ENCODE results near the gene NBDY. TPM values are rescaled to one million over a fixed set of nuclear protein-coding genes. Genes with fewer than 3 reads are reported as not detected.
A peak's percentile ranks its signal among the peaks of the same experiment; 100 is the strongest.
"Not testable (repeated sequence)": the region's sequence is repeated elsewhere in the genome, so short reads cannot be mapped to it uniquely, and the experiment has no call there.

NBDY gene
- total RNA-seq, 1 donor = 9.0 TPM

GRCh38 chrX:56766554-56767347 is 37.7 kb downstream of the NBDY start:
- no peak for TF ChIP-seq CTCF (IDR thresholded peaks at IDR 0.05; ENCODE audit: extremely low read depth, low read depth, low read length)
- peak; percentile 91 for DNase-seq (ENCODE audit: insufficient read length, low spot score, missing footprints)
- H3K27ac ChIP-seq (ENCODE audit: low read depth, low read length) = peak overlapping the region; percentile 20
- no peaks in the 10 kb centered on the region for H3K36me3 ChIP-seq (ENCODE audit: insufficient read depth, low read length)
- peak overlapping the region; percentile 79 for H3K4me2 ChIP-seq (ENCODE audit: insufficient read depth, low read length)
- peak overlapping the region; percentile 74 for H2AFZ ChIP-seq (ENCODE audit: low read length)
- peak overlapping the region; percentile 68 for H3K4me3 ChIP-seq (ENCODE audit: insufficient read depth, low read length)
- no peaks in the 10 kb centered on the region for H3K9me3 ChIP-seq (ENCODE audit: low read depth, low read length)
- peaks cover 21% of the 10 kb centered on the region for H3K4me1 ChIP-seq (ENCODE audit: insufficient read depth, low read length)
- no peaks in the 10 kb centered on the region for H3K79me2 ChIP-seq (ENCODE audit: insufficient read depth, low read length)
- H4K20me1 ChIP-seq (ENCODE audit: insufficient read depth, low read length) = peaks cover 3% of the 10 kb centered on the region
- no peaks in the 10 kb centered on the region for H3K27me3 ChIP-seq (ENCODE audit: insufficient read depth, low read length)

- not testable (repeated sequence) for H3K36me3 ChIP-seq (ENCODE audit: insufficient read depth, low read length); H4K20me1 ChIP-seq (ENCODE audit: insufficient read depth, low read length); H3K79me2 ChIP-seq (ENCODE audit: insufficient read depth, low read length); H3K27me3 ChIP-seq (ENCODE audit: insufficient read depth, low read length); H3K27ac ChIP-seq (ENCODE audit: low read depth, low read length); H3K9me3 ChIP-seq (ENCODE audit: low read depth, low read length); DNase-seq (ENCODE audit: insufficient read length, low spot score, missing footprints)
- Histone ChIP-seq H3K4me1 (ENCODE audit: insufficient read depth, low read length) (peaks cover 21% of the 10 kb centered on the region), H3K4me2 (ENCODE audit: insufficient read depth, low read length) (peak overlapping the region; percentile 79), H2AFZ (ENCODE audit: low read length) (peak overlapping the region; percentile 74), H3K4me3 (ENCODE audit: insufficient read depth, low read length) (peak overlapping the region; percentile 68)
These were observed 38.5 kb downstream of the NBDY start for GRCh38 chrX:56767348-56768119.

GRCh38 chrX:56768120-56768660 is 39.1 kb downstream of the NBDY start:
- H3K79me2 ChIP-seq (ENCODE audit: insufficient read depth, low read length); H2AFZ ChIP-seq (ENCODE audit: low read length); DNase-seq (ENCODE audit: insufficient read length, low spot score, missing footprints); H3K4me2 ChIP-seq (ENCODE audit: insufficient read depth, low read length); H3K9me3 ChIP-seq (ENCODE audit: low read depth, low read length); H3K27me3 ChIP-seq (ENCODE audit: insufficient read depth, low read length); H3K4me3 ChIP-seq (ENCODE audit: insufficient read depth, low read length); H4K20me1 ChIP-seq (ENCODE audit: insufficient read depth, low read length); H3K27ac ChIP-seq (ENCODE audit: low read depth, low read length); H3K36me3 ChIP-seq (ENCODE audit: insufficient read depth, low read length): not testable (repeated sequence)
- H3K4me1 ChIP-seq (ENCODE audit: insufficient read depth, low read length) = peaks cover 21% of the 10 kb centered on the region

- H3K79me2 ChIP-seq (ENCODE audit: insufficient read depth, low read length); H3K9me3 ChIP-seq (ENCODE audit: low read depth, low read length); H3K4me3 ChIP-seq (ENCODE audit: insufficient read depth, low read length): not testable (repeated sequence)
These were observed 43.9 kb downstream of the NBDY start for GRCh38 chrX:56772675-56773521.

GRCh38 chrX:56773522-56774060 is 44.5 kb downstream of the NBDY start:
- H4K20me1 ChIP-seq (ENCODE audit: insufficient read depth, low read length); H3K9me3 ChIP-seq (ENCODE audit: low read depth, low read length); H3K4me2 ChIP-seq (ENCODE audit: insufficient read depth, low read length); H3K36me3 ChIP-seq (ENCODE audit: insufficient read depth, low read length); H3K4me3 ChIP-seq (ENCODE audit: insufficient read depth, low read length); H2AFZ ChIP-seq (ENCODE audit: low read length); H3K79me2 ChIP-seq (ENCODE audit: insufficient read depth, low read length); DNase-seq (ENCODE audit: insufficient read length, low spot score, missing footprints); H3K4me1 ChIP-seq (ENCODE audit: insufficient read depth, low read length); H3K27me3 ChIP-seq (ENCODE audit: insufficient read depth, low read length); H3K27ac ChIP-seq (ENCODE audit: low read depth, low read length): not testable (repeated sequence)

More at GRCh38 chrX:56772675-56773521, 43.9 kb downstream of the NBDY start:
- not testable (repeated sequence) for H4K20me1 ChIP-seq (ENCODE audit: insufficient read depth, low read length); H3K27ac ChIP-seq (ENCODE audit: low read depth, low read length); H3K4me2 ChIP-seq (ENCODE audit: insufficient read depth, low read length); DNase-seq (ENCODE audit: insufficient read length, low spot score, missing footprints); H2AFZ ChIP-seq (ENCODE audit: low read length); H3K27me3 ChIP-seq (ENCODE audit: insufficient read depth, low read length); H3K4me1 ChIP-seq (ENCODE audit: insufficient read depth, low read length); H3K36me3 ChIP-seq (ENCODE audit: insufficient read depth, low read length)

- H3K9me3 ChIP-seq (ENCODE audit: low read depth, low read length); H3K4me2 ChIP-seq (ENCODE audit: insufficient read depth, low read length); DNase-seq (ENCODE audit: insufficient read length, low spot score, missing footprints); H3K4me1 ChIP-seq (ENCODE audit: insufficient read depth, low read length); H3K36me3 ChIP-seq (ENCODE audit: insufficient read depth, low read length); H3K27me3 ChIP-seq (ENCODE audit: insufficient read depth, low read length); H2AFZ ChIP-seq (ENCODE audit: low read length); H3K27ac ChIP-seq (ENCODE audit: low read depth, low read length); H3K4me3 ChIP-seq (ENCODE audit: insufficient read depth, low read length); H4K20me1 ChIP-seq (ENCODE audit: insufficient read depth, low read length); H3K79me2 ChIP-seq (ENCODE audit: insufficient read depth, low read length): not testable (repeated sequence)
These were observed 49.3 kb downstream of the NBDY start for GRCh38 chrX:56778099-56778923.

- not testable (repeated sequence) for H3K27me3 ChIP-seq (ENCODE audit: insufficient read depth, low read length); H2AFZ ChIP-seq (ENCODE audit: low read length); H3K4me2 ChIP-seq (ENCODE audit: insufficient read depth, low read length); H3K4me1 ChIP-seq (ENCODE audit: insufficient read depth, low read length); H3K9me3 ChIP-seq (ENCODE audit: low read depth, low read length); H3K27ac ChIP-seq (ENCODE audit: low read depth, low read length); H3K79me2 ChIP-seq (ENCODE audit: insufficient read depth, low read length); H3K4me3 ChIP-seq (ENCODE audit: insufficient read depth, low read length); H4K20me1 ChIP-seq (ENCODE audit: insufficient read depth, low read length); DNase-seq (ENCODE audit: insufficient read length, low spot score, missing footprints); H3K36me3 ChIP-seq (ENCODE audit: insufficient read depth, low read length)
These were observed 50.0 kb downstream of the NBDY start for GRCh38 chrX:56778924-56779468.
